ENCODE results near the gene PLCXD1.

The PLCXD1 gene

DNA sequence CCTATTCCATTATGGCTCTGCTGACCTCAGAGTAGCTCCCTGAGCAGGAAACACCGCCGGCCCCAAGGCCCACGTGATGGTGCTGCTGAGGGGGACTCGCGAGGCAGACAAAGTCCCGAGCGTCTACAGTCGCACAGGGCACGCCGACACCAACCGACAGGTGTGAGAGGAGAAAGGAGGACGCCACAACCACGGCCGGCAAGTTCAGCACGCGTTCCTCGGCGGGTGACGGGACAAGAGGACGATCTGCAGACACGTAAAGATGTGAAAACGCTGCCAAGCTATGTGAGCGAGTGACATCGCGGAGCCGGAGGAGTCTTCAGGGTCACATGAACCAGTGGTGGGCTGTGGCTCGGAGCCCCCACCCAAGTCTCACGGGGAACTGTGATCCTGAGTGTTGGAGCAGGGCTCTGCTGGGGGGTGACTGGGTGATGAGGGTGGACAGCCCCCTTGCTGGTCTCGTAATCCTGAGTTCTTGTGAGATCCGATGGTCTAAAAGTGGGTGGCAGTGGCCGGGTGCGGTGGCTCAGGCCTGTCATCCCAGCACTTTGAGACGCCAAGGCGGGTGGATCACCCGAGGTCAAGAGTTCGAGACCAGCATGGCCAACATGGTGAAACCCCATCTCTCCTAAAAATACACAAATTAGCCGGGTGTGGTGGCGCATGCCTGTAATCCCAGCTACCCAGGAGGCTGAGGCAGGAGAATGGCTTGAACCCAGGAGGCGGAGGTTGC is 71.6 kb downstream of the PLCXD1 start:
- no peak for DNase-seq
